H1 (cell line): ENCODE results near the gene TPSG1.

Experiments used
- CTCF ChIP-seq, 3 experiments: IDR thresholded peaks; 1 replicate in 2 of 3; 2 replicates in 1 of 3; pipeline versions ENCODE4 v1.5.1 to v1.6.1; 2011; ENCODE audit warnings: low read length in 3 of 3, mild to moderate bottlenecking in 3 of 3, inconsistent platforms in 2 of 3, low read depth in 1 of 3, moderate library complexity in 1 of 3; ENCODE audit not compliant: insufficient read depth in 1 of 3; ENCODE audit errors: control extremely low read depth in 1 of 3
- FOSL1 ChIP-seq: IDR thresholded peaks from 2 replicates; pipeline ENCODE4 v1.6.1; 2011; ENCODE audit warnings: mild to moderate bottlenecking, low read depth, low read length, moderate library complexity; ENCODE audit not compliant: insufficient read depth
- GABPA ChIP-seq: IDR thresholded peaks from 2 replicates; pipeline ENCODE4 v1.6.1; 2011; ENCODE audit warnings: mild to moderate bottlenecking, low read length, moderate library complexity, borderline replicate concordance; ENCODE audit not compliant: insufficient read depth
- JUND ChIP-seq: IDR thresholded peaks from 2 replicates; pipeline ENCODE4 v1.6.1; 2011; ENCODE audit warnings: mild to moderate bottlenecking, improper control_type of control experiment, low read length
- POLR2A ChIP-seq, 2 experiments: IDR thresholded peaks; 1 replicate in 1 of 2; 2 replicates in 1 of 2; pipeline ENCODE4 v1.6.1; 2011; ENCODE audit warnings: low read depth in 2 of 2, low read length in 2 of 2, mild to moderate bottlenecking in 2 of 2; ENCODE audit errors: control extremely low read depth in 1 of 2
- POLR2AphosphoS5 ChIP-seq: IDR thresholded peaks from 2 replicates; pipeline ENCODE4 v1.6.1; 2011; ENCODE audit warnings: low read depth, low read length

- TF ChIP-seq CTCF (IDR thresholded peaks at IDR 0.05; ENCODE audit: control extremely low read depth in 1 of 3, insufficient read depth in 1 of 3, low read depth in 1 of 3, low read length in 3 of 3): no peak
- no peak for TF ChIP-seq FOSL1
- TF ChIP-seq POLR2AphosphoS5: no peak
- no peak for TF ChIP-seq GABPA
- TF ChIP-seq POLR2A (IDR thresholded peaks at IDR 0.05; ENCODE audit: control extremely low read depth in 1 of 2, low read depth in 2 of 2, low read length in 2 of 2): no peak
- TF ChIP-seq JUND: no peak
Observed at GRCh38 chr16:1202274-1202673, 22.8 kb downstream of the TPSG1 start.
